Dedifferentiated amniotic fluid mesenchymal stem cell (primary cell): ENCODE results near the gene RBBP5.
A peak's percentile ranks its signal among the peaks of the same experiment; 100 is the strongest.

ENCODE experiments used
- DNase-seq: peaks from one replicate; pipeline ENCODE4 v3.0.0-alpha.2; 2016; ENCODE audit errors: extremely low spot score

The RBBP5 gene

DNA sequence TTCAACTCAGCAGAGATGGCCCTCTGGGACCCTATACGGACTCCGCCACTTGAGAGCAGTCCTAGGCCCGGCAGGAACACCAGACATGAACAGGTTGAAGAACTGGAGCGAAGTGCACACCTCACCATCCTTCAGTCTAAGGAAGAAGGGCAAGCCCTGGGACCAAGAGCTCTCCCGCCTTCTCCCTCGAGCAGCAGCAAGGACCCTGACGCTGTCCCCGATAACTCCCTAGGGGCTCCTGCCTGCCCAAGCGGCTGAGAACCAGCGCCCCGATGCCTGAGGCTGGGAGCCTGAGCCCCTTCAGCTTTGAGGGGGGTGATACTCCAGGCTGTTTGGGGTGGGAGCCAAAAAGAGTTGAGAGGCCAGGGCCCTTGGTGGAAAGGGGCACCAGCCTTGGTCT is 47.7 kb downstream of the RBBP5 start:
- DNase-seq: no peak

DNA sequence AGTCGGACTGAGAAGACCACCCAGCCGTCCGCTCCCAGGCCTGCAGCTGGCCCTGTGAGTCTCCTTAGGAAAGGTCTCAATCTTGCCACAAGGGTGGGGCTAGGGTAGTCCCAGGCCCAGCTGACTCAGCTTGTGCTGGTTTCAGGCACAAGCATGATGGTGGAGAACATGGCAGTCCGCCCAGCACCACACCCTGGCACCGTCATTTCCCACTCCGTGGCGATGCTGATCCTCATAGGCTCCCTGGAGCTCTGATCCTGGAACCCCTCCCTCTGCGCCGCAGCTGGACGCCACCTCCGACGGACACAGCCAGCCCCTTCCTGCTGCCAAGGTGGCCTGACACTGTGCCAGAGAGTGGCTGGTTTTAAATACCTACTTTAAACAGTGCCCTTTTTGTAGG is 48.3 kb downstream of the RBBP5 start:
- no peak for DNase-seq

DNA sequence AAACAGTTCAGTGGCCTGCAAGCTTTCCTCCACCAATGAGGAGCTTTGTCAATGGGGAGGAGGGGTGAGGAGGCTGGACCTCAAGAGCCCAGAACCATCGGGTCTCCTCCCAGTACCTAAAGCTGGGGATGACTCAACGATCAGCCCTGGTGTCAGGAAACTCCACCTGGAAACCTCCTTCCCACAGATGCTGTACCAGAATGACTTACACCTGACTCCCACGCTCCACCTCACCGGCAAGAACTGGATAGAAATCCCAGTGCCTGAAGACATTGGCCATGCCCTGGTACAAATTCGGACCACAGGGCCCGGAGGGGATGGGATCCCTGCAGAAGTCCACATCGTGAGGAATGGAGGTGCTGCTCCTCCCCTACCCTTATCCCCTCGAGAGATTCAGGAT is 48.9 kb downstream of the RBBP5 start:
- no peak for DNase-seq

DNA sequence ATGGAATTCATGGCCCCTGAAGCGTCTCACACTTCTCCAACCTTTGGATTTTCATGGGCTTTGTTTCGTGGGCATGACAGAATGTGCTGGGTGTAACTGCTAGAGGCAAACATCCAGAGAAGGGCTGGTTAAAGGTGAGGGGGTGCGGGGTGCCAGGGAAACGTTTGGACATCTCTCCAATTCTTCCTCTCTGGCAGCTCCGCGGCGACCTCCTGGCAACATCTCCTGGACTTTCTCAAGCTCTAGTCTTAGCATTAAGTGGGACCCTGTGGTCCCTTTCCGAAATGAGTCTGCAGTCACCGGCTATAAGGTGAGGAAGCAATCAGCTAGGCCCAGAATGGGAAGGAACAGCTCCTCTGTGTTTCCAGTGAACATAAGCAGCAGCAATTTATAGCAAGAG is 49.5 kb downstream of the RBBP5 start:
- DNase-seq: no peak

- DNase-seq: no peak
Observed at GRCh38 chr1:205071801-205072200, 50.0 kb downstream of the RBBP5 start.

GRCh38 chr1:205071028-205071409 is 50.8 kb downstream of the RBBP5 start:
- no peak for DNase-seq

DNA sequence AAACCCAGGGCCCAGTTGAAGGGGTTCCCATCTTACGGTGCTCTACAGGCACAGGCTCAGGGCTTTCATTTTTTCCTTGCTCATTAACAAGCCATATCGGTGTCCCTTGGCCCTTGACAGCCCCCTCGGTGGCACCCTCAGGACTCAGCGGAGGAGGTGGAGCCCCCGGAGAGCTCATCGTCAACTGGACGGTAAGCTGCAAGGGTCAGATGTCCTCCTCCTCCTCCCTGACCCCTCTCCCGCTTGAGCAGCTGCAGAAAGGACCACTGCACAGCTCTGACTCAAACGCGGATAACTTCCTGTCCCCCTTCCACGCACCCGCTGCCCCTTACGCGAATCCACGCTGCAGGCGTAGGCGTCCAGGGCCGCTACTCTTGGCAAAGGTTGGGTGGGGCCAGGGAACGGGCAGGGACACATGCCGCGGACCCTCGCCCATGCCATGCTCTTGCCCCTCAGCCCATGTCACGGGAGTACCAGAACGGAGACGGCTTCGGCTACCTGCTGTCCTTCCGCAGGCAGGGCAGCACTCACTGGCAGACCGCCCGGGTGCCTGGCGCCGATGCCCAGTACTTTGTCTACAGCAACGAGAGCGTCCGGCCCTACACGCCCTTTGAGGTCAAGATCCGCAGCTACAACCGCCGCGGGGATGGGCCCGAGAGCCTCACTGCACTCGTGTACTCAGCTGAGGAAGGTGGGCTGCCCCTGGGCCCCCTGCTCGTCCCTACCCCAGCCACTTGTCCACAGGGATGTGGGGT is 52.2 kb downstream of the RBBP5 start:
- DNase-seq: no peak

GRCh38 chr1:205068457-205069040 is 53.2 kb downstream of the RBBP5 start:
- no peak for DNase-seq

DNA sequence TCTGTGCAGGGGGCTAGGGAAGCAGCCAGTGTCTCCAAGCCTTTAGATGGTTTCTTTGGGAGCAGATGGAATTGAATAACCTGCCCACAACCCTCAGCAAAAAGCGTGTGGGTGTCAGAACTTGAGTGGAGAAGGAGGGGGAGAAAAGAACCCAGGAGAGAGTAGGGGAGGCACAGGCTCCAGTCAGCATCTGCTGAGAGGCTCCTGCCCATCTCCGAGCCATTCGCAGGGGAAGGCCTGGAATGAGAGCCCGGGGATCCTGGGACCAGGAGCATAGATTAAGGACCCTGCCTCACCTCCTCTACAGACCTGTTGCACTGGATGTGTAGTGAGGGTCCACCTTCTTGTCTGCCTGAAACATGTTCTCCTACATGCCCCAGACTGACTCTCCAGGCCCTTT is 53.8 kb downstream of the RBBP5 start:
- no peak for DNase-seq

- no peak for DNase-seq
Observed at GRCh38 chr1:205067031-205067430, 54.7 kb downstream of the RBBP5 start.

DNA sequence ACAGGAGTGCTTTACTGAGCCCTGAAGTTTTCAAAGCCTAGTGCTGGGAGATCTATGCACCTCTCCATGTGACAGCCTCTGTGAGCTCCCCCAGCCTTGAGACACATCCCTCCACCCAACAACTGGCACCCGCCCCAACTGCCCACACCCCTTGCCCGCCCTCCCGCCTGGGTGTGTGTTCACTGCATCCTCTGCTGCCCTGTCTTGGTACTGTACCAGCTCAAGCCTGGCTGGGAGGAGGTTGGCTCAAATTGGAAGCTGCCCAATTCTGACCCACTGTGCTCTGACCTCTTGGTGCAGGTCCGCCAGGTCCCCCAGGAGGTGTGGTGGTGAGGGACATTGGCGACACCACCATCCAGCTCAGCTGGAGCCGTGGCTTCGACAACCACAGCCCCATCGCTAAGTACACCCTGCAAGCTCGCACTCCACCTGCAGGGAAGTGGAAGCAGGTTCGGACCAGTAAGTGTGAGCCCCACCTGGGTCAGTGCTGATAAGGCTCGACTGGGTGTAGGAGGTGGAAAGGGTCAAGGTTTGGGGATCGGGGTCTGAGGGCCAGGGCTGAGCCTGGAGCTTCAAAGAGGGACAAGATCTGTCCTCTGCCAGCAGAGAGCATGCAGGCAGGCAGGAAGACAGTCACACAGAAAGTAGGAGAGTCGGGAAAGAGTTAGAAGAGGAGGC is 55.5 kb downstream of the RBBP5 start:
- no peak for DNase-seq

- DNase-seq: no peak
Observed at GRCh38 chr1:205065666-205066065, 56.1 kb downstream of the RBBP5 start.

DNA sequence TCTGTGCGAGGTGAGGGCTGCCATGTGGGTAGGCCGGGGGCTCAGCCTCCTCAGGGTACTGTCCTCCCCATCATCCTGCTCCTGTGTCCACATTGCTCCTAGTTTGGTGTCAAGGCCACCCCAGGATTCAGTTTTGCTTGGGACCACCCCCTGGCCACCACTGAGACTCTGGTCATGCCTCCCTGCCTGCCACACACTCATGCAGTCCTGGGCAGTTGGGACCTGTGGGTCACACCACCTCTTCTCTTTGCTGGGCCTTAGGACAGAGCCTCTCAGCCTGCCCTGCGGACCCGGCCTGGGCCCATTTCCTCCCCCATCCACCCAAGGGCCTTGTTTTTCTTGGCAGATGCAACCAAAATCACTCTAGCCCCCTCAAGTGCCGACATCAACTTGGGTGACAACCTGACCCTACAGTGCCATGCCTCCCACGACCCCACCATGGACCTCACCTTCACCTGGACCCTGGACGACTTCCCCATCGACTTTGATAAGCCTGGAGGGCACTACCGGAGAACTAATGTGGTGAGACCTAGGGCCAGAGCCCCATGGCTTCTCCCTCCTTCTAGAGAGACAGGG is 56.9 kb downstream of the RBBP5 start:
- DNase-seq: no peak

GRCh38 chr1:205064301-205064700 is 57.5 kb downstream of the RBBP5 start:
- DNase-seq: no peak

- no peak for DNase-seq
Observed at GRCh38 chr1:205062895-205063294, 58.9 kb downstream of the RBBP5 start.

DNA sequence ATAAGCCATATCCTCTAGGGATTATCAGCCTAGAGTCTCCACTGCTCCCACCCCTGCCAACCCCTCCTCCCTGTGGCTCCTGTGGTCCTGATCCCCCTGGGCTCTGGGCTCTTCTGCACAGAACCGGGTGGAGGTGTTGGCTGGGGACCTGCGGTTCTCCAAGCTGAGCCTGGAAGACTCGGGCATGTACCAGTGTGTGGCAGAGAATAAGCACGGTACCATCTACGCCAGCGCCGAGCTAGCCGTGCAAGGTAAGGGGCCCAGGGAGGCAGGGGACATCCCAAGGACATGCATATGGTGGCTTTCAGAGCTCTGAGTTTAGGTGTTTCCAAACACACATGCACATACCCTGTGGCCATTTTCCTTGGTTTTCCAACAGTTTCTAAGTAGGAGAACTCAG is 59.5 kb downstream of the RBBP5 start:
- DNase-seq: no peak

DNA sequence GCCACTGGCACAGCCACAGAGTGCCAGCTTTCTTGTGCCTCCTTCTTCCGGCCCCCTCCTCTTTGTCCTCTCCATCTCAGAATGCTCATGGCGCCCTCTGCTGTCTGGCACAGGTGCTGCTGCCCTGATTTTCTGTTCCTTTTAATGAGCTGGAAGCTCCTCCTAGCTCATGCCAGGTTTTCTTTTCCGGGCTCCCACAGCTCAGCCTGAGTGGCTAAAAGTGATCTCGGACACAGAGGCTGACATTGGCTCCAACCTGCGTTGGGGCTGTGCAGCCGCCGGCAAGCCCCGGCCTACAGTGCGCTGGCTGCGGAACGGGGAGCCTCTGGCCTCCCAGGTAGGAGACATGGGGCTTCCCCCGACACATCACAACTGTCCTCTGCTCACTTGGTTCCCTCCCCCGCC is 60.1 kb downstream of the RBBP5 start:
- DNase-seq: peak; percentile 75

- DNase-seq: no peak
Observed at GRCh38 chr1:205061227-205061626, 60.6 kb downstream of the RBBP5 start.

DNA sequence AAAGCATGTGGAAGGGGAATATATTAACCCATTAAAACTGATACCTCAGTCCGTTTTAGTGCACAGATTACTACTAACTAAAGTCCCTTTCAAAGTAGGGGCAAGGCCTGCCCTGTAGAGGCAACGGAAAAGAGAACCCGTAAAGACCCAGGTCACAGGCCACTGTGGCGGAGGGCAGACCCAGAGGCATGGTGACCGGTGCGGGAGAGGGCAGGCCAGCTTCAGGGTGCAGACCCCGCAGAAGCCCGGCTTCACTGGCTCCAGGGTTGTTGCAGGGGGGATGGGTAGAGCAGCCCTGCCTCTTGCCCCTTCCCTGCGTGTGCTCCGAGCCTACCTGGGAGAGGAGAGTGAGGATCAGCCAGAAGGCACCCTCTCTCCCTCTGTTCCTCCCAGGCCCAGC is 61.0 kb downstream of the RBBP5 start:
- DNase-seq: no peak

DNA sequence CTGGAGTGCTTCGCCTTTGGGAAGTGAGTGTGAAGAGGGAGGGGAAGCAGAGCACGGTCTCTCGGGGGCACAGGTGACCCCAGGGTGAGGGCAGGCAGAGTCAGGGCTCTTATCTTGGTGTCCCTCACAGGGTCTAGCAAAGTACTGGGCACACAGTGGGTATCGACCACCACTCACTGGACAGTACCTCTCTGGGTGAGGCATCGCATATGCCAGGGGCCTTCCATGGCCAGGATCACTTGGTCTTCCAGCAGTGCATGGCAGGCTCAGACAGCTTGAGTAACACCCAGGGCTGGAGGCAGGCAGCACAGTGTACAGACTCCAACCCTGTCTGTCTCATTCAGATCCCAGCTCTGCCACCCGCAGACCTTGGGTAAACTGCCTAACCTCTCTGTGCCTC is 62.1 kb downstream of the RBBP5 start:
- no peak for DNase-seq

GRCh38 chr1:205058853-205059252 is 62.9 kb downstream of the RBBP5 start:
- DNase-seq: no peak

- DNase-seq: no peak
Observed at GRCh38 chr1:205057808-205058575, 63.8 kb downstream of the RBBP5 start.
